ENCODE data around the gene ALPK3. TPM values are rescaled to one million over a fixed set of nuclear protein-coding genes. Genes with fewer than 3 reads are reported as not detected.

ALPK3 gene
- total RNA-seq, 1 experiment from 2014 or later, result 2.0 TPM

- TF ChIP-seq ZBTB33 (IDR thresholded peaks at IDR 0.05; ENCODE audit: extremely low read depth, insufficient replicate concordance, low read length) (no peak), ZNF274 (IDR thresholded peaks at IDR 0.05; ENCODE audit: low read depth, low read length) (no peak), REST (IDR thresholded peaks at IDR 0.05; ENCODE audit: low read depth) (no peak), JUND (IDR thresholded peaks at IDR 0.05) (no peak), RAD21 (IDR thresholded peaks at IDR 0.05; ENCODE audit: low read depth) (no peak), TCF7L2 (IDR thresholded peaks at IDR 0.05; ENCODE audit: borderline replicate concordance, extremely low read depth, insufficient read depth, insufficient read length) (no peak), EGR1 (IDR thresholded peaks at IDR 0.05; ENCODE audit: low read depth) (no peak), ATF3 (IDR thresholded peaks at IDR 0.05) (no peak)
These were observed 64.3 kb downstream of the ALPK3 start (continued) for GRCh38 chr15:84881520-84881830.

- ATAC-seq (no peak), DNase-seq (ENCODE audit: low read depth, low spot score) (no peak)
- Histone ChIP-seq H3K4me1 (ENCODE audit: control insufficient read depth in 1 of 2, insufficient read depth in 2 of 2, low read length in 2 of 2) (peaks cover 0 to 5% of the 10 kb centered on the region in 2 experiments; a peak in 2 of 4 replicates), H3K36me3 (ENCODE audit: control insufficient read depth in 1 of 2, insufficient read depth in 2 of 2, low read length in 2 of 2) (no peaks in the 10 kb centered on the region), H3K9ac (ENCODE audit: low read length) (no peak overlapping the region), H3K9me2 (ENCODE audit: insufficient read depth) (no peaks in the 10 kb centered on the region), H2AFZ (ENCODE audit: low read depth, low read length, poor library complexity, severe bottlenecking) (no peak overlapping the region), H3K9me3 (ENCODE audit: control insufficient read depth in 1 of 2, insufficient read depth in 1 of 2, low read depth in 1 of 2, low read length in 2 of 2) (no peaks in the 10 kb centered on the region), H3K27me3 (ENCODE audit: insufficient read depth, low read length) (no peaks in the 10 kb centered on the region), H4K20me1 (ENCODE audit: insufficient read depth) (no peaks in the 10 kb centered on the region), H3K4me3 (replicated peaks in 1 of 2; ENCODE audit: low read depth in 1 of 2, low read length in 2 of 2) (no peak overlapping the region), H3K79me2 (ENCODE audit: insufficient read depth, low read length) (no peaks in the 10 kb centered on the region), H3K4me2 (ENCODE audit: low read length) (no peak overlapping the region), H3K27ac (ENCODE audit: low read depth, low read length) (no peak overlapping the region)
- CTCF ChIA-PET, result no interaction called here
- intact Hi-C loops (cut with micrococcal nuclease), result no loop called here
- TF ChIP-seq SIN3A (IDR thresholded peaks at IDR 0.05; ENCODE audit: low read depth) (no peak), RAD21 (IDR thresholded peaks at IDR 0.05; ENCODE audit: low read depth) (no peak), POLR2A (IDR thresholded peaks at IDR 0.05; ENCODE audit: borderline replicate concordance, extremely low read depth, insufficient read depth, insufficient read length) (no peak), EZH2 (IDR thresholded peaks at IDR 0.05) (no peak)
- RAD21 ChIA-PET (ENCODE audit: low non-redundant PET in 1 of 2, low total read pairs in 2 of 2, uncharacterized antibody in 2 of 2, unreplicated experiment in 2 of 2), result no interaction called here
- POLR2A ChIA-PET, result no interaction called here
- BruUV-seq (replicated peaks), result no TSS peak
These were observed 66.3 kb downstream of the ALPK3 start for GRCh38 chr15:84883466-84883865.
